ENCODE measurements around the gene STX4.

STX4 gene

DNA sequence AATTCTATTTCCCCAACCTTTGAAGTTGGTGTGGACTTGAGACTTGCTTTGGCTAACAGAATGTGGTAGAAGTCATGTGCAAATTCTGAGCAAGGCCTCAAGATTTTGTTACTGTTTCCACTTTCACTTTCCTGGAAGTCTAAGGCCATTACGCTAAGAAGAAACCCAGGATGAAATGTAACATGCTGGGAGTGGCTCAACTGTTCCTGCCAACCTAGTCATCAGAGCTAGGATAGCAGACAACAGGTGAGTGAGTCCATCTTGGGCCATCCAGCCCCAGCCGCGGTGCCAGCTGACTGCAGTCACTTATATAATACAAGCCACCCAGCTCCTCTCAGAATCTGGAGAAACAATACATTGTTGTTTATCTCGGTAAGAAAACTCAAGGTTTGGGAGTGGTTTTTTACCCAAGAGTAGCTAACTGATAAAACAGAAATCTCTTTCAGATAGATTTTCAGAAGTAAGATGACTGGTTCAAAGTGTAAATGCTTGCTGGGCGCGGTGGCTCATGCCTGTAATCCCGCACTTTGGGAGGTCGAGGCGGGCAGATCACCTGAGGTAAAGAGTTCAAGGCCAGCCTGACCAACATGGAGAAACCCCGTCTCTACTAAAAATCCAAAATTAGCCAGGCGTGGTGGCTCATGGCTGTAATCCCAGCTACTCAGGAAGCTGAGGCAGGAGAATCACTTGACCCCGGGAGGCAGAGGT is 10.7 kb upstream of the STX4 start:
- no peak for DNase-seq

GRCh38 chr16:31023252-31023602 is 10.1 kb upstream of the STX4 start:
- no peak for DNase-seq

- no peak for DNase-seq
Observed at GRCh38 chr16:31023627-31024226, 9.6 kb upstream of the STX4 start.

- no peak for DNase-seq
Observed at GRCh38 chr16:31025339-31025738, 8.0 kb upstream of the STX4 start.

DNA sequence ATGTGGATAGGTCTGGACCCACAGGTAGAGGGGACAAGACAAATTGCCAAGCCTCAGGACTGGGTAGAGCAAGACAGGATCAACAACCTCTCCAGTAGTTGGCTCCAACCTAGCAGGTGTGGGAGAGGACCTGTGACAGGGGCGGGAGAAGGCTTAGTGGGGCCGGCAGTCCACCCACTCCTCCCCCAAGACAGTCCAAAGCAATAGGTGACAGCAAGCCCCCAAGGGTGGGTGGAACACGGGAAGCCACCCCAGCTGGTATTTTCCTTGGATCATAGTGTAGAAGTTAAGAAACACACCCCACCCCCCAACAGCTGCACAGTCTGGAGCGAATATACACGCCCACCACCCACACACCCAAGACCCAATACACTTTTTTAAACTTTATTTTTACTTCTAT is 4.1 kb upstream of the STX4 start:
- DNase-seq, result no peak

DNA sequence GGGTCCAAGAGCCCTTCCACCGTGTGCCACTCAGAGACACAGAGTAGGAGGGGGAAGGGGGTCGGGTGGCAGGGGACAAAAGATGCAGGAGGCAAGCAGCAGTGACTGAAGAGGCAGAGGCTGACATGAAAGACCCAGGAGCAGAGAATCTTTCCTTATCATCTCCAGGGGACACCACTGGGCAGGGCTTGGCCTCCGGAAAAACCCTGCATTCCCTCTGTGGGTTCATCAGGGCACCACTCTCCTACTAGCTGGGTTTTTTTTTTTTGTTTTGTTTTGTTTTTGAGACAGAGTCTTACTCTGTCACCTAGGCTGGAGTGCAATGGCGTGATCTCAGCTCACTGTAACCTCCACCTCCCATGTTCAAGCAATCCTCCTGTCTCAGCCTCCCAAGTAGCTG is 2.1 kb upstream of the STX4 start:
- DNase-seq, result no peak

DNA sequence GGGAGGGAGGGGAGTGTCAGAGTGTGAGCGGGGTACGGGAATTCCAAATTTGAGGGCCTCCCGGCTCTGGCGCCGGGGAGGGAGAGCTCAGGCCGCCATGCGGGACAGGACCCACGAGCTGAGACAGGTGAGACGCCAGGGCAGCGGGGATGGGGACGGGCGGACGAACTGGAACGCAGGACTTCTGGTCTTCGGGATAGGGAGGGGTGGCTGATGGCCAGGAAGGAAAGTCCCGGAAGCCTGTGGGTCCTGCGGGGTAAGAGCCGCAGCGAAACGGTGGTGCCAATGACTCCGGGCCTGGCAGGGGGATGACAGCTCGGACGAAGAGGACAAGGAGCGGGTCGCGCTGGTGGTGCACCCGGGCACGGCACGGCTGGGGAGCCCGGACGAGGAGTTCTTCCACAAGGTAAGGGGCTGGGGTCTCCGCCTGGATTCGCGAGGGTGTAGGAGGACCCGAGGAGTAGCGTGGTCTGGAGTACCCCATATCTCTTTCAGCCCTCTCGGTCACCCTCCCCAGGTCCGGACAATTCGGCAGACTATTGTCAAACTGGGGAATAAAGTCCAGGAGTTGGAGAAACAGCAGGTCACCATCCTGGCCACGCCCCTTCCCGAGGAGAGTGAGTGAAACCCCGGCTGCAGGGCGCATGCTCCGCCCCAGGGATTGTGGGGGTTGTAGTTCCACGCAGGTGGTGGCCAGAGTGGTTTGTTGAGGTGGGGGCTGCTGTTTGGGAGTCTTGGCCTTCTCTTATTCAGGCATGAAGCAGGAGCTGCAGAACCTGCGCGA is 543 bp downstream of the STX4 start:
- peak; percentile 70 for DNase-seq

DNA sequence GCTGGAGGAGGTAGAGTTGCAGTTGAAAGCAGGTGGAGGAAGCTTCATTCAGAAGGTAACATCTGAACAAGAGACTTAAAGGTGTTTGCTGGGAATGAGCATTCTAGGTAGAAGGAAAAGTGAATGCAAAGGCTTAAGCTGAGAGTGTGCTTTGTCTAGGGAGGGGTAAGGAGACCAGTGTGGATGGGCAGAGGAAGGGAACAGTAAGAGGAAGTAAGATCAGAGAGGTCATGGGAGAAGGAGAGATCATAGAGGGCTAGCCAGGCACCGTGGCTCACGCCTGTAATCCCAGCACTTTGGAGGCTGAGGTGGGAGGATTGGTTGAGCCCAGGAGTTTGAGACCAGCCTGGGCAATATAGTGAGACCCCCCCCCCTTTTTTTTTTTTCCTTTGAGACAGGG is 3.3 kb downstream of the STX4 start:
- no peak for DNase-seq

DNA sequence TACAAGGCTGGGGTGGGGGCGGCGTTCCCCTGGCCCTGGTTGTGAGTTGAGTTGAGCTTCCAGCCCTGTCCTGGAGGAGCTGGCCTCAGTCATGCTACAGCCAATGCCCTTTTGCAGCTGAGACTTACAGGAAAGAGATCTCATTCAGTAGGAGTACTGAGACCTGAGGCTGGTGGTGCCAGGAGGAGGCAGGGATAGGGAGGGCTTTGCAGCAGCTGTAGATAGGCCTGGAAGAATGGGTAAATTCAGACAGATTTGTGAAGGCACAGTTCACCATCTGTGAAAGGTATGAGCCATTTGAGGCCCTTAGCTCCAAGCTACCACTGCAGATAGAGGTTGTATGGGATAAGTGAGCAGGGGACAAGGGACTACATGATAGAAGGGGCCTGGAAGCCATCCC is 5.6 kb downstream of the STX4 start:
- DNase-seq, result no peak

DNA sequence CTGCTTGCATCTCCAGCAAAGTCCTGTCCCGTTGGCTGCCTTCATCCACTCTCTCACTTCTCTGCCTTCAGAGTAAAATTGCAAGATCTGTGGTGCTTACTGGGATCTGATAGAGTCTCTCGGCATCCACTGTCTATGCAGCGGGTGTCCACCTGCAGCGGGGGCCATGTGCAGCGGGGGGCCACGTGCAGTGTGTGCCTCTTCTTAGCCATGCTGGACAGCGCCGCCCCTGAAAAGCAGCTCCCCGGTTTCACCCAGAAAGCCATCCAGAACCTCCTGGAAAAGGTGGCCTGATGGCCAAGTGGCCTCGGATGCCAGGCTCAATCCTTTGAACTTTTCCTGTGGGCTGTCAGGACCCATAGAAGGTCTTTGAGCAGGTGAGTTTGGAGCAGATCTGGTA is 9.5 kb downstream of the STX4 start:
- DNase-seq, result no peak

DNA sequence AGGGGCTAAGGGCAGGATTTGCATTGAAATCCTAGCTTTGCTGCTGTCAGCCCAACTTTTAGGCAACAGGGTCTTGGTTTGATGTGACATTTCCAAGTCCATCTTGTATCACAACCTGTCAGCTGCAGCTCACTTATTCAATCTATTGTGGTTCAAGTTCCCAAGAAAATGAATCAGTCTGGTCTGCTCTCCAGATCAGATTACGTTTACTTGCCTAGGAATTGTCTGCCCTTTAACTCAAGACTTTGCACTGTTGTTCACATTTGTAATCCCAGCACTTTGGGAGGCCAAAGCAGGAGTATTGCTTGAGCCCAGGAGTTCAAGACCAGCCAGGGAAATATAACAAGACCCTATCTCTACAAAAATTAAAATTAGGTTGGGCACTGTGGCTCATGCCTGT is 10.0 kb downstream of the STX4 start:
- DNase-seq, result no peak

DNA sequence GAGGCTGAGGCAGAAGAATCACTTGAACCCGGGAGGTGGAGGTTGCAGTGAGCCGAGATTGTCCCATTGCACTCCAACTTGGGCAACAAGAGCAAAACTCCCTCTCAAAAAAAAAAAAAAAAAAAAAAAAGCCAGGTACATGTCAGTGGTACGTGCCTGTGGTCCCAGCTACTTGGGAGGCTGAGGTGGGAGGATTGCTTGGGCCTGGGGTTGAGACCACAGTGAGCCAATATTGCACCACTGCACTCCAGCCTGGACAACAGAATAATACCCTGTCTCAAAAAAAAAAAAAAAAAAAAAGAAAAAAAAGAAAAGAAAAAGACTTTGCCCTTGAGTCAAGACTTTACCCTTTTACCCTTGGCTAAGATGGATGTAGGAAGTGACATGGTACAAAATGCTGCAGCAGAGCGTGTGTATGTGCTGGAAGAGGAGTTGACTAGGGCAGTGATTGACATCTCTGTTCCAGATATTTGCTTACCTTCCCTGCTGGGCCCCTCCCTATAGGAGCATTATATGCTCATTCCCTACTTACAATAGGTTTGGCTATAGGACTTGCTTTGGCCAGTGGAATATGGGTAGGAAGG is 10.6 kb downstream of the STX4 start:
- no peak for DNase-seq

- DNase-seq, result peak; percentile 35
Observed at GRCh38 chr16:31050280-31051030, 17.1 kb downstream of the STX4 start.

DNA sequence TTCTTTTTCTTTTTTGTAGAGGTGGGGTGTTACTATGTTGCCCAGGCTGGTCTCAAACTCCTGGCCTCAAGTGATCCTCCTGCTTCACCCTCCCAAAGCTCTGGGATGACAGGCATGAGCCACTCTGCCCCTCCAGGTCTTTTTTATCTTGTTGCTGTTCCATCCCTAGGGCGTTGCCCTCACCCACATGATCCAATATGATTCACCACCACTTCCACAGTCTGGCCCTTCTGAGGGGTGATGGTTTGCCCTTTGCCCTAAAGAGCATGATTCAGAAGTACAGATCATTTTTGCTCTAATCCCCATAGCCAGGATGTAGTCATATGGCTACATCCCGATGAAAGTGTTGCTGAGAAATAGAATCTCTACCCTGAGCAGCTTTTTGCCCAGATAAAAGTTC is 18.8 kb downstream of the STX4 start:
- no peak for DNase-seq

DNA sequence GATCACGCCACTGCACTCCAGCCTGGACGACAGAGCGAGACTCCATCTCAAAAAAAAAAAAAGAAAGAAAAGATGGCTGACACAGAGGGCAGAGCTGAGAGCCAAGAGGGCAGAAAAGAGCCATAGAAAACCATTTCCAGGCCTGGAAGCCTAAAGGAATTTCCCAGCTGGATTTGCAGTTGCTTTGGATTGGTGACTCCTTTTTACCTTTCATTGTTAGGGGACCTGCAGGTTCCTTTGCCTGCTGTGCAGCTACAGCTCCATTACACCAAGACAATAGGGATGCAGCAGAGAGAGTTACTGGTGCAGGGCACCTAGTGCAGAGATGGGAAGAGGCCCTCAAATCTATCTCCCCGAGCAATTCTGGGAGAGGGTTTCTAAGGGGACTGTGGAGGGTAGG is 22.3 kb downstream of the STX4 start:
- no peak for DNase-seq

DNA sequence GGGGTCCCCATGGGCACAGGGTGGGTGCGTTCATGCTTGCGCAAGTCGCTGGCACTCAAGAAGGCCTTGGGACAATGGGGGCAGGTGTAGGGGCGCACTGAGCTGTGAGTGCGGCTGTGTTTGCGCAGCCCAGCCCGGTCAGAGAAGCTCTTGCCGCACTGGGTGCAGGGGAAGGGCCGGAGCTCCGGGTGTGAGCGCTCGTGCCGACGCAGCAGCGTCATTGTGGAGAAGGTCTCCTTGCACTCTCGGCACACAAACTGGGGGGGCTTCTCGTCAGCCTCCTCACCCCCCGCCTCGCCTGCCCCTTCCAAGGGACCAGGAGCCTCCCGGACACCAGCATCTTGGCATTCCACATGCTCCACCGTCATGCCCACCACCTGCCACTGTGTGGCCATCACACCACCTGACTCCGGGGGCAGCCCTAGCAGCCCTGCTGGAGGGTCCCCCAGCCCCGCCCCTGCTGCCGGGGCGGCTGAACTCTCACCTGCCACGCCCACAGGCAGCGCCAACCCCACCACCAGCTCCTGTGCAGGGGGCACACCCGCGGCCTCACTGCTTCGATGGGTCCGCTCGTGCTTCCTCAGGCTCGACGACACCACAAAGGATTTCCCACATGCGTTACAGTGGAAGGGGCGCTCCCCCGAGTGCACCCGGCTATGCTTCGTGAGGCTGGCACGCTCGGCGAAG is 27.9 kb downstream of the STX4 start:
- DNase-seq, result no peak

GRCh38 chr16:31061813-31062440 is 28.6 kb downstream of the STX4 start:
- no peak for DNase-seq

- no peak for DNase-seq
Observed at GRCh38 chr16:31063495-31063842, 30.1 kb downstream of the STX4 start.

- DNase-seq, result no peak
Observed at GRCh38 chr16:31063843-31064611, 30.7 kb downstream of the STX4 start.

GRCh38 chr16:31064882-31065461 is 31.6 kb downstream of the STX4 start:
- no peak for DNase-seq

- no peak for DNase-seq
Observed at GRCh38 chr16:31067342-31067741, 34.0 kb downstream of the STX4 start.
